SU-DHL-6 (cell line): ENCODE results near the gene CRELD1.
"Not testable (repeated sequence)": the region's sequence is repeated elsewhere in the genome, so short reads cannot be mapped to it uniquely, and the experiment has no call there.

Experiments used
- H2AFZ ChIP-seq: fragments of 200-600 bp; sonication (generic); 2 replicates; pipeline ENCODE4 v1.6.1; 2014; ENCODE audit warnings: low read depth, mild to moderate bottlenecking, moderate library complexity, mixed read lengths, antibody characterized with exemption, low read length; ENCODE audit not compliant: severe bottlenecking
- H3F3A ChIP-seq: fragments of 200-600 bp; shearing (Covaris generic); 2 replicates; pipeline ENCODE4 v1.6.0; 2016; ENCODE audit warnings: antibody characterized with exemption, mild to moderate bottlenecking; ENCODE audit not compliant: insufficient read depth
- H3K27ac ChIP-seq: fragments of 200-600 bp; sonication (generic); 2 replicates; pipeline ENCODE4 v1.5.1; 2016; ENCODE audit warnings: low read depth, mild to moderate bottlenecking, low read length, moderate library complexity, mixed read lengths
- H3K27me3 ChIP-seq: fragments of 200-600 bp; sonication (generic), shearing (Covaris generic); 2 replicates; pipeline ENCODE4 v1.6.0; 2014; ENCODE audit warnings: mild to moderate bottlenecking, low read length
- H3K36me3 ChIP-seq: fragments of 200-600 bp; sonication (generic); 2 replicates; pipeline ENCODE4 v1.6.1; 2014; ENCODE audit warnings: mild to moderate bottlenecking, low read length, mixed read lengths
- H3K4me2 ChIP-seq: fragments of 300-600, 200-600 bp; shearing (Covaris generic), sonication (generic); 2 replicates; pipeline ENCODE4 v1.6.0; 2014; ENCODE audit warnings: low read length, low read depth, mild to moderate bottlenecking; ENCODE audit not compliant: poor library complexity, severe bottlenecking
- H3K4me3 ChIP-seq: fragments of 200-600 bp; sonication (generic); 2 replicates; pipeline ENCODE4 v1.5.1; 2014; ENCODE audit warnings: antibody characterized with exemption, low read length, mild to moderate bottlenecking, mixed read lengths; ENCODE audit not compliant: insufficient read depth, poor library complexity, severe bottlenecking
- H3K79me2 ChIP-seq: fragments of 200-600 bp; sonication (generic); 2 replicates; pipeline ENCODE4 v1.6.1; 2014; ENCODE audit warnings: mild to moderate bottlenecking, low read length, moderate library complexity; ENCODE audit not compliant: insufficient read depth
- H3K9ac ChIP-seq: fragments of 200-600 bp; sonication (generic); 2 replicates; pipeline ENCODE4 v1.7.0; 2014; ENCODE audit warnings: mild to moderate bottlenecking, low read length
- H3K9me2 ChIP-seq: fragments of 200-600 bp; sonication (generic); replicated peaks from 2 replicates; pipeline ENCODE4 v1.6.1; 2014; ENCODE audit warnings: low read length; ENCODE audit not compliant: insufficient read depth
- H3K9me3 ChIP-seq: fragments of 200-600 bp; sonication (generic); 2 replicates; pipeline ENCODE4 v1.6.1; 2014; ENCODE audit warnings: low read length, mixed read lengths; ENCODE audit not compliant: insufficient read depth
- H4K20me1 ChIP-seq: fragments of 200-600 bp; sonication (generic); 2 replicates; pipeline ENCODE4 v1.6.1; 2014; ENCODE audit warnings: low read depth, mild to moderate bottlenecking, antibody characterized with exemption, low read length, moderate library complexity, mixed read lengths
- CTCF ChIP-seq: fragments of 200-600 bp; sonication (generic); IDR thresholded peaks from one replicate; pipeline ENCODE4 v1.5.1; 2017; ENCODE audit warnings: antibody characterized with exemption, mild to moderate bottlenecking, low read length, moderate library complexity; ENCODE audit not compliant: insufficient read depth, poor library complexity, severe bottlenecking
- EZH2phosphoT487 ChIP-seq: fragments of 200-600 bp; sonication (generic), shearing (Covaris generic); conservative IDR thresholded peaks from 2 replicates; pipeline ENCODE4 v1.6.1; 2018; ENCODE audit warnings: mild to moderate bottlenecking, antibody characterized with exemption, low read length, moderate library complexity, mixed read lengths

Gene CRELD1

GRCh38 chr3:9897408-9898372, 35.9 kb upstream of the CRELD1 start:
- no peak overlapping the region for H3K4me3 ChIP-seq
- peaks cover 3% of the 10 kb centered on the region; the same call in 1 of the 2 replicates for H3K36me3 ChIP-seq
- H3K4me2 ChIP-seq = no peak overlapping the region
- H3K79me2 ChIP-seq = peaks cover 4% of the 10 kb centered on the region
- no peak overlapping the region for H3K27ac ChIP-seq
- no peak overlapping the region for H2AFZ ChIP-seq
- H3K9me3 ChIP-seq = no peaks in the 10 kb centered on the region
- H4K20me1 ChIP-seq = peaks cover 5% of the 10 kb centered on the region; the same call in 1 of the 2 replicates
- H3F3A ChIP-seq = 0 out of 2 replicates have a peak, but pooled peaks cover 9% of the 10 kb centered on the region
- H3K27me3 ChIP-seq = no peaks in the 10 kb centered on the region
- no peak for TF ChIP-seq EZH2phosphoT487
- no peak for TF ChIP-seq CTCF
- H3K9me2 ChIP-seq = no peaks in the 10 kb centered on the region
- no peak overlapping the region for H3K9ac ChIP-seq

GRCh38 chr3:9898467-9899241, 35.0 kb upstream of the CRELD1 start:
- Histone ChIP-seq H3K9me3 (no peaks in the 10 kb centered on the region), H3K4me3 (no peak overlapping the region), H3K27ac (no peak overlapping the region), H3F3A (0 out of 2 replicates have a peak, but pooled peaks cover 6% of the 10 kb centered on the region), H3K4me2 (no peak overlapping the region), H3K9ac (no peak overlapping the region), H3K79me2 (no peaks in the 10 kb centered on the region), H3K9me2 (no peaks in the 10 kb centered on the region), H3K27me3 (no peaks in the 10 kb centered on the region), H2AFZ (no peak overlapping the region), H4K20me1 (peaks cover 5% of the 10 kb centered on the region; the same call in 1 of the 2 replicates), H3K36me3 (no peaks in the 10 kb centered on the region)
- TF ChIP-seq CTCF (no peak), EZH2phosphoT487 (no peak)

- Histone ChIP-seq H3K4me2 (no peak overlapping the region), H3K4me3 (no peak overlapping the region), H3K9ac (no peak overlapping the region), H3K36me3 (no peaks in the 10 kb centered on the region), H3K79me2 (no peaks in the 10 kb centered on the region), H3K27me3 (no peaks in the 10 kb centered on the region), H4K20me1 (peaks cover 5% of the 10 kb centered on the region; the same call in 1 of the 2 replicates), H3K9me3 (no peaks in the 10 kb centered on the region), H3K9me2 (no peaks in the 10 kb centered on the region), H2AFZ (no peak overlapping the region), H3K27ac (no peak overlapping the region), H3F3A (no peaks in the 10 kb centered on the region)
- no peak for TF ChIP-seq EZH2phosphoT487
- TF ChIP-seq CTCF = no peak
Observed at GRCh38 chr3:9899289-9899791, 34.3 kb upstream of the CRELD1 start.

GRCh38 chr3:9900965-9901415, 32.6 kb upstream of the CRELD1 start:
- H3K27ac ChIP-seq, H3F3A ChIP-seq, H3K4me2 ChIP-seq, H4K20me1 ChIP-seq, H3K79me2 ChIP-seq, H3K9me2 ChIP-seq, H3K4me3 ChIP-seq, H2AFZ ChIP-seq, H3K9me3 ChIP-seq, H3K36me3 ChIP-seq, H3K9ac ChIP-seq, H3K27me3 ChIP-seq: not testable (repeated sequence)
